K562 (cell line): ENCODE data around the gene FAM240A. TPM values are rescaled to one million over a fixed set of nuclear protein-coding genes. Genes with fewer than 3 reads are reported as not detected.

ENCODE experiments used
- ATF7 ChIP-seq: fragments of 450-650 bp; IDR thresholded peaks from 2 replicates; pipeline ENCODE4 v1.7.1; 2014; ENCODE audit warnings: mild to moderate bottlenecking, moderate library complexity
- CBX2 ChIP-seq: fragments of 200-600 bp; sonication (generic); IDR thresholded peaks from one replicate; pipeline ENCODE4 v1.6.1; 2012; ENCODE audit warnings: mild to moderate bottlenecking, low read length, inconsistent platforms; ENCODE audit not compliant: insufficient read depth, poor library complexity, severe bottlenecking
- KLF6 ChIP-seq: fragments of 250-450 bp; sonication (Bioruptor Pico); IDR thresholded peaks from 2 replicates; pipeline ENCODE4 v1.4.0; 2020; ENCODE audit warnings: mild to moderate bottlenecking, moderate library complexity, borderline replicate concordance
- REST ChIP-seq, 2 experiments: fragments of 450-650 bp; formaldehyde crosslinking in 1 of 2; IDR thresholded peaks; 2 replicates each; pipeline versions ENCODE4 v1.4.0 to v1.6.1; 2014 to 2020; ENCODE audit warnings: mild to moderate bottlenecking in 2 of 2, borderline replicate concordance in 1 of 2, low read depth in 1 of 2
- STAG1 ChIP-seq: sonication (generic); formaldehyde crosslinking; IDR thresholded peaks from 2 replicates; pipeline ENCODE4 v1.5.0; 2020; ENCODE audit warnings: missing genetic modification reagents, borderline replicate concordance
- TEAD4 ChIP-seq, 2 experiments: sonication (generic) in 1 of 2; formaldehyde crosslinking in 1 of 2; IDR thresholded peaks; 2 replicates each; pipeline versions ENCODE4 v1.6.1 to v1.8.0; 2012 to 2022; ENCODE audit warnings: borderline replicate concordance in 1 of 2, inconsistent platforms in 1 of 2, low read length in 1 of 2, mild to moderate bottlenecking in 1 of 2, missing genetic modification reagents in 1 of 2
- ZEB2 ChIP-seq: fragments of 450-650 bp; IDR thresholded peaks from 2 replicates; pipeline ENCODE4 v1.6.1; 2016
- ZNF239 ChIP-seq: fragments of 250-450 bp; sonication (Bioruptor Pico); IDR thresholded peaks from 2 replicates; pipeline ENCODE4 v1.4.0; 2020; ENCODE audit warnings: mild to moderate bottlenecking
- polyA plus RNA-seq, 8 experiments: library from polyadenylated mRNA; depleted of rRNA in 4 of 8; stranded (reverse) in 5 of 8; unstranded in 3 of 8; fragments of >200 nt; fragmentation: Nextera tagmentation in 2 of 8; fragmentation: Illumina TruSeq in 1 of 8; extraction: Ambion mirVana in 2 of 8; extraction: Trizol in 1 of 8; gene quantifications; 2 replicates each; pipeline versions ENCODE4 v1.2.1 to v1.2.3, GENCODE V29; 2011 to 2014; ENCODE audit warnings: inconsistent platforms in 1 of 8, missing spikeins in 1 of 8
- total RNA-seq, 7 experiments: library from RNA; depleted of rRNA in 6 of 7; stranded (reverse); fragments of >200 nt in 6 of 7; fragmentation: Illumina TruSeq in 2 of 7; extraction: Trizol in 2 of 7; gene quantifications; 2 replicates each; pipeline versions ENCODE4 v1.2.1 to v1.2.3, GENCODE V29; 2011 to 2021; ENCODE audit warnings: low replicate concordance in 1 of 7
- TF ChIP-seq, protein P1 (sequence below): fragments of 450-650 bp; IDR thresholded peaks from 2 replicates; pipeline ENCODE4 v1.6.1; 2016; ENCODE audit warnings: low read depth

Gene FAM240A
- total and polyA plus RNA-seq, 9 of the 15 experiments (the other 6 are each of a cell fraction or from before 2014, with no cell fraction given) = not detected

- TF ChIP-seq, protein P1, sequence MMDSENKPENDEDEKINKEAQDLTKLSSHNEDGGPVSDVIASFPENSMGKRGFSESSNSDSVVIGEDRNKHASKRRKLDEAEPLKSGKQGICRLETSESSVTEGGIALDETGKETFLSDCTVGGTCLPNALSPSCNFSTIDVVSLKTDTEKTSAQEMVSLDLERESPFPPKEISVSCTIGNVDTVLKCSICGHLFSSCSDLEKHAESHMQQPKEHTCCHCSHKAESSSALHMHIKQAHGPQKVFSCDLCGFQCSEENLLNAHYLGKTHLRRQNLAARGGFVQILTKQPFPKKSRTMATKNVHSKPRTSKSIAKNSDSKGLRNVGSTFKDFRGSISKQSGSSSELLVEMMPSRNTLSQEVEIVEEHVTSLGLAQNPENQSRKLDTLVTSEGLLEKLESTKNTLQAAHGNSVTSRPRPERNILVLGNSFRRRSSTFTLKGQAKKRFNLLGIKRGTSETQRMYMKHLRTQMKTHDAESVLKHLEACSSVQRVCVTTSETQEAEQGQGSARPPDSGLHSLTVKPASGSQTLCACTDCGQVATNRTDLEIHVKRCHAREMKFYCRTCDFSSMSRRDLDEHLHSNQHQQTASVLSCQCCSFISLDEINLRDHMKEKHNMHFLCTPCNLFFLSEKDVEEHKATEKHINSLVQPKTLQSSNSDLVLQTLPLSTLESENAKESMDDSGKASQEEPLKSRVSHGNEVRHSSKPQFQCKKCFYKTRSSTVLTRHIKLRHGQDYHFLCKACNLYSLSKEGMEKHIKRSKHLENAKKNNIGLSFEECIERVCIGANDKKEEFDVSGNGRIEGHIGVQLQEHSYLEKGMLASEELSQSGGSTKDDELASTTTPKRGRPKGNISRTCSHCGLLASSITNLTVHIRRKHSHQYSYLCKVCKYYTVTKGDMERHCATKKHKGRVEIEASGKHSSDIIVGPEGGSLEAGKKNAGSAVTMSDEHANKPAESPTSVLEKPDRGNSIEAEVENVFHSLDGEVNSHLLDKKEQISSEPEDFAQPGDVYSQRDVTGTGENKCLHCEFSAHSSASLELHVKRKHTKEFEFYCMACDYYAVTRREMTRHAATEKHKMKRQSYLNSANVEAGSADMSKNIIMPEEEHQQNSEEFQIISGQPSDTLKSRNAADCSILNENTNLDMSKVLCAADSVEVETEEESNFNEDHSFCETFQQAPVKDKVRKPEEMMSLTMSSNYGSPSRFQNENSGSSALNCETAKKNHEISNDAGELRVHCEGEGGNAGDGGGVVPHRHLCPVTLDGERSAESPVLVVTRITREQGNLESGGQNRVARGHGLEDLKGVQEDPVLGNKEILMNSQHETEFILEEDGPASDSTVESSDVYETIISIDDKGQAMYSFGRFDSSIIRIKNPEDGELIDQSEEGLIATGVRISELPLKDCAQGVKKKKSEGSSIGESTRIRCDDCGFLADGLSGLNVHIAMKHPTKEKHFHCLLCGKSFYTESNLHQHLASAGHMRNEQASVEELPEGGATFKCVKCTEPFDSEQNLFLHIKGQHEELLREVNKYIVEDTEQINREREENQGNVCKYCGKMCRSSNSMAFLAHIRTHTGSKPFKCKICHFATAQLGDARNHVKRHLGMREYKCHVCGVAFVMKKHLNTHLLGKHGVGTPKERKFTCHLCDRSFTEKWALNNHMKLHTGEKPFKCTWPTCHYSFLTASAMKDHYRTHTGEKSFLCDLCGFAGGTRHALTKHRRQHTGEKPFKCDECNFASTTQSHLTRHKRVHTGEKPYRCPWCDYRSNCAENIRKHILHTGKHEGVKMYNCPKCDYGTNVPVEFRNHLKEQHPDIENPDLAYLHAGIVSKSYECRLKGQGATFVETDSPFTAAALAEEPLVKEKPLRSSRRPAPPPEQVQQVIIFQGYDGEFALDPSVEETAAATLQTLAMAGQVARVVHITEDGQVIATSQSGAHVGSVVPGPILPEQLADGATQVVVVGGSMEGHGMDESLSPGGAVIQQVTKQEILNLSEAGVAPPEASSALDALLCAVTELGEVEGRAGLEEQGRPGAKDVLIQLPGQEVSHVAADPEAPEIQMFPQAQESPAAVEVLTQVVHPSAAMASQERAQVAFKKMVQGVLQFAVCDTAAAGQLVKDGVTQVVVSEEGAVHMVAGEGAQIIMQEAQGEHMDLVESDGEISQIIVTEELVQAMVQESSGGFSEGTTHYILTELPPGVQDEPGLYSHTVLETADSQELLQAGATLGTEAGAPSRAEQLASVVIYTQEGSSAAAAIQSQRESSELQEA = 0 out of 2 replicates have a peak, but pooled peaks have one; percentile 26
- TF ChIP-seq REST (IDR thresholded peaks at IDR 0.05; ENCODE audit: borderline replicate concordance) (peak; percentile 85), REST (CRISPR knock-in tag; IDR thresholded peaks at IDR 0.05; ENCODE audit: low read depth) (no peak), ZEB2 (no peak), KLF6 (CRISPR knock-in tag) (no peak), CBX2 (no peak), STAG1 (CRISPR knock-in tag) (peak; percentile 78; the same call in 1 of the 2 replicates), ZNF239 (CRISPR knock-in tag) (no peak), ATF7 (0 out of 2 replicates have a peak, but pooled peaks have one; percentile 22), TEAD4 (IDR thresholded peaks at IDR 0.05; ENCODE audit: low read length) (no peak; the same call in 1 of the 2 replicates), TEAD4 (CRISPR knock-in tag; IDR thresholded peaks at IDR 0.05; ENCODE audit: borderline replicate concordance) (no peak)
Observed at GRCh38 chr3:46629551-46630517, 17.5 kb downstream of the FAM240A start (continued).
